IPS-18c (cell line): Measurements from ENCODE around the gene KHDRBS2.
"Not testable (repeated sequence)": the region's sequence is repeated elsewhere in the genome, so short reads cannot be mapped to it uniquely, and the experiment has no call there.

Source experiments
- H3K4me3 ChIP-seq: 2 replicates; pipeline ENCODE4 v1.7.0; 2013; ENCODE audit warnings: low read depth, mild to moderate bottlenecking, low read length, moderate library complexity; ENCODE audit not compliant: insufficient read depth
- H3K9me3 ChIP-seq: one replicate; pipeline ENCODE4 v1.6.1; 2013; ENCODE audit warnings: mild to moderate bottlenecking, low read length, moderate library complexity; ENCODE audit not compliant: control insufficient read depth, insufficient read depth

KHDRBS2 gene

GRCh38 chr6:61833176-61833755 is 452.8 kb downstream of the KHDRBS2 start:
- H3K4me3 ChIP-seq, result no peak overlapping the region
- no peaks in the 10 kb centered on the region for H3K9me3 ChIP-seq

GRCh38 chr6:61817716-61818115 is 468.3 kb downstream of the KHDRBS2 start:
- H3K9me3 ChIP-seq, result no peaks in the 10 kb centered on the region
- no peak overlapping the region for H3K4me3 ChIP-seq

- Histone ChIP-seq H3K9me3 (no peaks in the 10 kb centered on the region), H3K4me3 (no peak overlapping the region)
These were observed 476.0 kb downstream of the KHDRBS2 start for GRCh38 chr6:61810047-61810446.

- H3K4me3 ChIP-seq, result no peak overlapping the region
These were observed 476.9 kb downstream of the KHDRBS2 start for GRCh38 chr6:61809004-61809595.

GRCh38 chr6:61787998-61788397 is 498.0 kb downstream of the KHDRBS2 start:
- Histone ChIP-seq H3K9me3 (no peaks in the 10 kb centered on the region), H3K4me3 (no peak overlapping the region)

More at GRCh38 chr6:61809004-61809595, 476.9 kb downstream of the KHDRBS2 start:
- no peaks in the 10 kb centered on the region for H3K9me3 ChIP-seq

GRCh38 chr6:61769446-61769845 is 516.6 kb downstream of the KHDRBS2 start:
- H3K9me3 ChIP-seq, H3K4me3 ChIP-seq: not testable (repeated sequence)

- H3K4me3 ChIP-seq, result no peak overlapping the region
- H3K9me3 ChIP-seq, result no peaks in the 10 kb centered on the region
These were observed 530.3 kb downstream of the KHDRBS2 start for GRCh38 chr6:61755739-61756138.

- Histone ChIP-seq H3K4me3 (no peak overlapping the region), H3K9me3 (no peaks in the 10 kb centered on the region)
These were observed 534.0 kb downstream of the KHDRBS2 start for GRCh38 chr6:61751986-61752385.

GRCh38 chr6:61745994-61746393 is 540.0 kb downstream of the KHDRBS2 start:
- Histone ChIP-seq H3K9me3 (no peaks in the 10 kb centered on the region), H3K4me3 (no peak overlapping the region)

GRCh38 chr6:61711849-61712248 is 574.2 kb downstream of the KHDRBS2 start:
- Histone ChIP-seq H3K9me3 (no peaks in the 10 kb centered on the region), H3K4me3 (no peak overlapping the region)

GRCh38 chr6:61688165-61688564 is 597.9 kb downstream of the KHDRBS2 start:
- no peaks in the 10 kb centered on the region for H3K9me3 ChIP-seq
- H3K4me3 ChIP-seq, result no peak overlapping the region

GRCh38 chr6:61682562-61682961 is 603.5 kb downstream of the KHDRBS2 start:
- Histone ChIP-seq H3K4me3 (no peak overlapping the region), H3K9me3 (no peaks in the 10 kb centered on the region)

GRCh38 chr6:61679625-61680024 is 606.4 kb downstream of the KHDRBS2 start:
- H3K9me3 ChIP-seq, result no peaks in the 10 kb centered on the region

GRCh38 chr6:61675734-61676133 is 610.3 kb downstream of the KHDRBS2 start:
- Histone ChIP-seq H3K4me3 (no peak overlapping the region), H3K9me3 (no peaks in the 10 kb centered on the region)

More at GRCh38 chr6:61679625-61680024, 606.4 kb downstream of the KHDRBS2 start:
- H3K4me3 ChIP-seq, result no peak overlapping the region

GRCh38 chr6:61649845-61650244 is 636.2 kb downstream of the KHDRBS2 start:
- no peaks in the 10 kb centered on the region for H3K9me3 ChIP-seq
- no peak overlapping the region for H3K4me3 ChIP-seq

- Histone ChIP-seq H3K4me3 (no peak overlapping the region), H3K9me3 (no peaks in the 10 kb centered on the region)
These were observed 645.6 kb downstream of the KHDRBS2 start for GRCh38 chr6:61640463-61640862.
